HEK293T (cell line): Measurements from ENCODE around the gene SAAL1.

Experiments used
- ARNT ChIP-seq: fragments of 450-650 bp; IDR thresholded peaks from 2 replicates; pipeline ENCODE4 v1.6.1; 2017; ENCODE audit warnings: mild to moderate bottlenecking
- BHLHE40 ChIP-seq: fragments of 450-650 bp; IDR thresholded peaks from 2 replicates; pipeline ENCODE4 v1.6.1; 2016; ENCODE audit warnings: mild to moderate bottlenecking, moderate library complexity, borderline replicate concordance
- ELF4 ChIP-seq: fragments of 450-650 bp; IDR thresholded peaks from 2 replicates; pipeline ENCODE4 v1.6.1; 2017; ENCODE audit warnings: antibody characterized with exemption
- FOXK2 ChIP-seq: fragments of 450-650 bp; IDR thresholded peaks from 2 replicates; pipeline ENCODE4 v1.6.1; 2016; ENCODE audit warnings: mild to moderate bottlenecking
- TARDBP ChIP-seq: fragments of 450-650 bp; IDR thresholded peaks from 2 replicates; pipeline ENCODE4 v1.6.1; 2016

DNA sequence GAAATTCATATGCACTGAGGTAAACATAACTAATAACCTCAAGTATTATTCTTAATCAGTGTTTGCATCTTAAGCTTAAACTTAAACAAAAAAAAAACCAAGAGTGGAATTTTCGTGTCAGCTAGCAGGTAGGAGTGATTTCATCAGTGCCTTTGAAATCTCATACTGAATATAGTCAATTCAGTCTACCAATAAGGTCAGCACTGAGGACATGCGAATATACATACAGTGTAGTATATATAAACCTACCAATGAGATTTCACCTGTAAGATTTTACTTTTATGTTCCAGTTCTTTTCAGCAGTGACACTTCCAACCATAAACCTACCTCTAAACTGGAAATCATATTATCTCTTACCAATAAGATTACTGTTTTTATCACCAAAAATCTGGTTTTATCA is 27.0 kb downstream of the SAAL1 start:
- no peak for TF ChIP-seq ELF4
- no peak for TF ChIP-seq TARDBP
- no peak for TF ChIP-seq FOXK2
- TF ChIP-seq ARNT = no peak
- no peak for TF ChIP-seq BHLHE40
